A549 (cell line): Measurements from ENCODE around the gene LAMB1. TPM values are rescaled to one million over a fixed set of nuclear protein-coding genes. Genes with fewer than 3 reads are reported as not detected.
"Not testable (repeated sequence)": the region's sequence is repeated elsewhere in the genome, so short reads cannot be mapped to it uniquely, and the experiment has no call there.

ENCODE experiments used
- ATAC-seq, 2 experiments: fragments of 200-7000 bp in 1 of 2; fragments of >200 bp in 1 of 2; cut with Nextera tagmentation in 1 of 2; cut with Tn5 transposase in 1 of 2; 3 replicates each; pipeline versions ENCODE4 v1.8.0 to v1.9.1; 2018 to 2020; ENCODE audit warnings: mild to moderate bottlenecking in 1 of 2, moderate library complexity in 1 of 2
- CTCF ChIA-PET: fragments of 300-600 bp; sonication (Branson Sonifier 250); formaldehyde crosslinking; extraction: SDS; loops from one replicate; lab custom pipeline; 2021; ENCODE audit warnings: antibody characterized with exemption, inconsistent platforms; lab: Yijun Ruan, JAX
- POLR2A ChIA-PET: fragments of 350-600 bp; formaldehyde crosslinking; extraction: SDS; loops from one replicate; lab custom pipeline; 2021; ENCODE audit warnings: antibody characterized with exemption, inconsistent platforms; lab: Yijun Ruan, JAX
- DNase-seq, 2 experiments: peaks; one replicate each; pipeline versions ENCODE4 v3.0.0 to v3.0.0-alpha.2; 2011 to 2016; ENCODE audit warnings: low read depth in 1 of 2, low spot score in 1 of 2
- FAIRE-seq: peaks from 2 replicates; lab custom pipeline; 2011; peaks lifted over from hg19 to GRCh38; lab: Jason Lieb, UNC
- H3K27ac ChIP-seq, 2 experiments: fragments of >200 bp; sonication (Bioruptor Twin); formaldehyde crosslinking; 3 replicates each; pipeline ENCODE4 v1.5.1; 2016 to 2017
- H3K4me1 ChIP-seq: fragments of >200 bp; sonication (Bioruptor Twin); formaldehyde crosslinking; 3 replicates; pipeline ENCODE4 v1.6.1; 2016
- H3K4me2 ChIP-seq: fragments of >200 bp; sonication (Bioruptor Twin); formaldehyde crosslinking; 3 replicates; pipeline ENCODE4 v1.6.1; 2016
- H3K4me3 ChIP-seq: fragments of >200 bp; sonication (Bioruptor Twin); formaldehyde crosslinking; 3 replicates; pipeline ENCODE4 v1.5.1; 2016
- H3K9me3 ChIP-seq: fragments of >200 bp; sonication (Bioruptor Twin); formaldehyde crosslinking; 3 replicates; pipeline ENCODE4 v1.6.1; 2016
- BHLHE40 ChIP-seq: IDR thresholded peaks from 2 replicates; pipeline ENCODE4 v1.6.1; 2012; ENCODE audit warnings: low read depth, low read length, inconsistent platforms
- CBX2 ChIP-seq: fragments of 200-600 bp; sonication (generic); IDR thresholded peaks from 2 replicates; pipeline ENCODE4 v1.6.1; 2016; ENCODE audit warnings: low read depth, mild to moderate bottlenecking, borderline replicate concordance
- CEBPB ChIP-seq, 2 experiments: fragments of >200 bp in 1 of 2; sonication (Bioruptor Twin) in 1 of 2; formaldehyde crosslinking in 1 of 2; IDR thresholded peaks; 2 replicates each; pipeline ENCODE4 v1.6.1; 2012 to 2016
- CHD4 ChIP-seq: fragments of 200-600 bp; sonication (generic); IDR thresholded peaks from 2 replicates; pipeline ENCODE4 v1.6.1; 2016; ENCODE audit warnings: antibody characterized with exemption, mild to moderate bottlenecking, borderline replicate concordance
- CTCF ChIP-seq: fragments of >200 bp; sonication (Bioruptor Twin); formaldehyde crosslinking; IDR thresholded peaks from 3 replicates; pipeline ENCODE4 v1.5.1; 2016
- E2F6 ChIP-seq: IDR thresholded peaks from 2 replicates; pipeline ENCODE4 v1.6.1; 2012; ENCODE audit warnings: low read depth, borderline replicate concordance
- EHF ChIP-seq: fragments of 250-450 bp; sonication (Bioruptor Pico); IDR thresholded peaks from 2 replicates; pipeline ENCODE4 v1.5.0; 2020; ENCODE audit warnings: mild to moderate bottlenecking
- ESRRA ChIP-seq: fragments of 150-350 bp; IDR thresholded peaks from 2 replicates; pipeline ENCODE4 v1.6.1; 2014; ENCODE audit warnings: mild to moderate bottlenecking, low read length, borderline replicate concordance
- HES2 ChIP-seq: fragments of >200 bp; sonication (Bioruptor Twin); formaldehyde crosslinking; IDR thresholded peaks from 2 replicates; pipeline ENCODE4 v1.6.1; 2016
- KDM1A ChIP-seq: fragments of 200-600 bp; sonication (generic); IDR thresholded peaks from 2 replicates; pipeline ENCODE4 v1.6.1; 2016; ENCODE audit warnings: low read depth, mild to moderate bottlenecking
- MYC ChIP-seq: IDR thresholded peaks from 2 replicates; pipeline ENCODE4 v1.6.1; 2012; ENCODE audit warnings: mild to moderate bottlenecking, inconsistent platforms, low read length, improper control_type of control experiment, borderline replicate concordance
- PHF8 ChIP-seq: fragments of 200-600 bp; sonication (generic); IDR thresholded peaks from 2 replicates; pipeline ENCODE4 v1.6.1; 2016; ENCODE audit warnings: low read depth, mild to moderate bottlenecking, antibody characterized with exemption, moderate library complexity, borderline replicate concordance
- POLR2AphosphoS2 ChIP-seq: conservative IDR thresholded peaks from 2 replicates; pipeline ENCODE4 v1.6.1; 2012; ENCODE audit warnings: low read length, improper control_type of control experiment, inconsistent platforms
- RARB ChIP-seq: fragments of 250-450 bp; sonication (Bioruptor Pico); IDR thresholded peaks from 2 replicates; pipeline ENCODE4 v1.8.0; 2021; ENCODE audit warnings: mild to moderate bottlenecking, moderate library complexity
- RCOR1 ChIP-seq: fragments of 150-350 bp; IDR thresholded peaks from 2 replicates; pipeline ENCODE4 v1.6.1; 2014; ENCODE audit warnings: antibody characterized with exemption, low read length, low read depth
- USF2 ChIP-seq: fragments of 450-650 bp; IDR thresholded peaks from 2 replicates; pipeline ENCODE4 v1.6.1; 2014; ENCODE audit warnings: antibody characterized with exemption
- ZC3H11A ChIP-seq: fragments of 450-650 bp; IDR thresholded peaks from 2 replicates; pipeline ENCODE4 v1.6.1; 2014; ENCODE audit warnings: antibody characterized with exemption, mild to moderate bottlenecking
- ZFP36 ChIP-seq: fragments of 450-650 bp; IDR thresholded peaks from 2 replicates; pipeline ENCODE4 v1.6.1; 2014; ENCODE audit warnings: borderline replicate concordance; ENCODE audit not compliant: partially characterized antibody
- WGBS: methylation state at CpG from one replicate; pipeline ENCODE4 v1.1.6; 2017; ENCODE audit errors: missing lambda C conversion rate; 5-methylcytosine and 5-hydroxymethylcytosine counted together
- polyA plus RNA-seq, 4 experiments: library from polyadenylated mRNA; depleted of rRNA in 3 of 4; stranded (reverse); fragments of >200 nt; fragmentation: RNase III in 1 of 4; extraction: RNeasy Plus Mini Kit Qiagen cat#74134 plus additional on column Dnase treatment in 1 of 4; gene quantifications; 2 replicates in 3 of 4; 3 replicates in 1 of 4; pipeline ENCODE4 v1.2.3, GENCODE V29; 2011 to 2017

The LAMB1 gene
- polyA plus RNA-seq, 2 of the 4 experiments (the other 2 are of a cell fraction) = 142 to 162 TPM

- ATAC-seq (no peak), FAIRE-seq (no peak), DNase-seq (no peak)
- Histone ChIP-seq H3K4me3 (no peak overlapping the region), H3K9me3 (no peaks in the 10 kb centered on the region), H3K4me1 (peaks cover 17% of the 10 kb centered on the region; the same call in 2 of the 3 replicates), H3K27ac (no peak overlapping the region), H3K4me2 (no peak overlapping the region)
- 0 out of 2 replicates have a peak, but pooled peaks have one; percentile 43 for TF ChIP-seq KDM1A
- no peak for TF ChIP-seq ESRRA
- peak; percentile 48 for TF ChIP-seq ZFP36
- ChIA-PET CTCF (interaction anchor here (0.9 kb wide), 1 partner anchor 17 kb away, joined by 3 read pairs; no protein-coding TSS in a partner anchor), POLR2A (no interaction called here)
- WGBS = 89% methylated on average over 1 of the region's 1 CpG
Observed at GRCh38 chr7:107900496-107901015, 102.4 kb downstream of the LAMB1 start.

- POLR2A ChIA-PET = no interaction called here
- FAIRE-seq (no peak), DNase-seq (no peak), ATAC-seq (no peak)
- Histone ChIP-seq H3K4me2 (no peak overlapping the region), H3K4me1 (peaks cover 17% of the 10 kb centered on the region; the same call in 2 of the 3 replicates), H3K27ac (no peak overlapping the region), H3K9me3 (no peaks in the 10 kb centered on the region), H3K4me3 (no peak overlapping the region)
- 95% methylated on average over 2 of the region's 2 CpGs for WGBS
- CTCF ChIA-PET = interaction anchor here (1.4 kb wide), 1 partner anchor 10 kb away, joined by 3 read pairs; no protein-coding TSS in a partner anchor
- TF ChIP-seq HES2 (no peak), BHLHE40 (no peak), POLR2AphosphoS2 (no peak), CEBPB (IDR thresholded peaks at IDR 0.05) (no peak), CBX2 (no peak), MYC (no peak), ZFP36 (no peak), E2F6 (no peak), CTCF (no peak), RCOR1 (no peak), PHF8 (no peak), EHF (CRISPR knock-in tag) (no peak), CHD4 (no peak), RARB (CRISPR knock-in tag) (no peak), USF2 (no peak)
Observed at GRCh38 chr7:107898997-107899594, 103.9 kb downstream of the LAMB1 start.

GRCh38 chr7:107892367-107892741, 110.6 kb downstream of the LAMB1 start:
- H3K27ac ChIP-seq = peak overlapping the region in 1 of 2 experiments; percentile 84; a peak in 2 of 6 replicates
- CTCF ChIA-PET = interaction anchor here (0.9 to 2.1 kb wide), 3 partner anchors 10 to 32 kb away, joined by 3 to 5 read pairs (median 5); no protein-coding TSS in a partner anchor

More at GRCh38 chr7:107892367-107892741, 110.6 kb downstream of the LAMB1 start:
- DNase-seq, H3K9me3 ChIP-seq, FAIRE-seq, ATAC-seq, POLR2A ChIA-PET: not testable (repeated sequence)
- H3K4me3 ChIP-seq = peak overlapping the region; percentile 54
- peak; percentile 47 for TF ChIP-seq ZC3H11A
- H3K4me2 ChIP-seq = peak overlapping the region; percentile 93
- WGBS = 93% methylated on average over 8 of the region's 8 CpGs
- peaks cover 22% of the 10 kb centered on the region for H3K4me1 ChIP-seq
